Measurements from ENCODE around the gene CALHM5.

- TF ChIP-seq POLR2A (IDR thresholded peaks at IDR 0.05) (no peak), CTCF (IDR thresholded peaks at IDR 0.05) (no peak), POLR2AphosphoS5 (IDR thresholded peaks at IDR 0.05) (no peak)
Observed at GRCh38 chr6:116547358-116547757, 35.9 kb downstream of the CALHM5 start.
